CD4-positive, CD25-positive, alpha-beta regulatory T cell (primary cell): ENCODE data around the gene CDR2. TPM values are rescaled to one million over a fixed set of nuclear protein-coding genes. Genes with fewer than 3 reads are reported as not detected.

Source experiments
- ATAC-seq, 2 donors: fragments of 150-1000 bp; cut with Tn5 transposase; one replicate each; pipeline ENCODE4 v1.10.0; 2021; ENCODE audit warnings: low read depth in 2 of 2, moderate number of reproducible peaks in 2 of 2, moderate library complexity in 1 of 2
- DNase-seq, 3 donors: peaks; one replicate each; pipeline versions ENCODE4 v3.0.0 to v3.0.0-alpha.2; 2012 to 2022; ENCODE audit warnings: mixed read lengths in 1 of 3
- H3K27ac ChIP-seq: one replicate; pipeline ENCODE4 v1.7.0; 2013; ENCODE audit warnings: mild to moderate bottlenecking, low read length; ENCODE audit not compliant: insufficient read depth, poor library complexity, severe bottlenecking
- H3K27me3 ChIP-seq: one replicate; pipeline ENCODE4 v1.7.0; 2013; ENCODE audit warnings: low read length; ENCODE audit not compliant: control insufficient read depth, insufficient read depth
- H3K36me3 ChIP-seq: one replicate; pipeline ENCODE4 v1.7.0; 2013; ENCODE audit warnings: mild to moderate bottlenecking, low read length, moderate library complexity; ENCODE audit not compliant: control insufficient read depth, insufficient read depth
- H3K4me1 ChIP-seq: 2 replicates; pipeline ENCODE4 v1.7.0; 2013; ENCODE audit warnings: mild to moderate bottlenecking, low read length; ENCODE audit not compliant: insufficient read depth, control insufficient read depth, poor library complexity, severe bottlenecking
- H3K4me3 ChIP-seq: one replicate; pipeline ENCODE4 v1.7.0; 2013; ENCODE audit warnings: low read depth, mild to moderate bottlenecking, low read length, moderate library complexity
- H3K9me3 ChIP-seq, 2 experiments: 1 replicate in 1 of 2; 2 replicates in 1 of 2; pipeline ENCODE4 v1.7.0; 2013; ENCODE audit warnings: low read length in 2 of 2, mild to moderate bottlenecking in 1 of 2, moderate library complexity in 1 of 2; ENCODE audit not compliant: control insufficient read depth in 2 of 2
- H3K27ac Mint-ChIP-seq, 3 donors: one replicate each; pipeline ENCODE4 v1.8.0; 2020 to 2022; ENCODE audit warnings: mild to moderate bottlenecking in 3 of 3, mixed read lengths in 3 of 3, moderate library complexity in 2 of 3
- H3K27me3 Mint-ChIP-seq: one replicate; pipeline ENCODE4 v1.8.0; 2022; ENCODE audit warnings: mild to moderate bottlenecking, mixed read lengths
- H3K36me3 Mint-ChIP-seq: one replicate; pipeline ENCODE4 v1.8.0; 2020; ENCODE audit warnings: mixed read lengths
- H3K4me1 Mint-ChIP-seq, 4 donors: one replicate each; pipeline ENCODE4 v1.8.0; 2020 to 2022; ENCODE audit warnings: mixed read lengths in 4 of 4, mild to moderate bottlenecking in 1 of 4
- H3K4me3 Mint-ChIP-seq, 4 donors: one replicate each; pipeline ENCODE4 v1.8.0; 2020 to 2022; ENCODE audit warnings: mild to moderate bottlenecking in 4 of 4, mixed read lengths in 4 of 4, moderate library complexity in 3 of 4
- H3K9me3 Mint-ChIP-seq, 7 donors: one replicate each; pipeline ENCODE4 v1.8.0; 2020 to 2022; ENCODE audit warnings: mixed read lengths in 7 of 7, mild to moderate bottlenecking in 3 of 7, moderate library complexity in 2 of 7
- polyA plus RNA-seq, 4 donors: library from polyadenylated mRNA; unstranded; fragments of 300-500 nt; fragmentation: Illumina TruSeq; gene quantifications; one replicate each; pipeline ENCODE4 v1.2.3, GENCODE V29; 2021
- total RNA-seq: library from RNA; stranded (reverse); gene quantifications from one replicate; pipeline ENCODE4 v1.2.3, GENCODE V29; 2022

Gene CDR2
- total and polyA plus RNA-seq, 5 donors from 2014 or later = 64.7 to 90.2 (median 75.6) TPM

GRCh38 chr16:22357635-22357971 lies 16.8 kb downstream of the CDR2 start:
- peak overlapping the region; percentile 83 for H3K27ac ChIP-seq
- no peaks in the 10 kb centered on the region for H3K27me3 ChIP-seq
- Mint-ChIP-seq H3K36me3 (peaks cover 33% of the 10 kb centered on the region), H3K9me3 (peaks cover 0 to 1% (median 0%) of the 10 kb centered on the region in 7 donors), H3K4me3 (peak overlapping the region; percentile 53 to 90 (median 82)), H3K27ac (peak overlapping the region; percentile 89 to 95 (median 93)), H3K27me3 (no peaks in the 10 kb centered on the region), H3K4me1 (peaks cover 35 to 88% (median 65%) of the 10 kb centered on the region in 4 donors)
- peaks cover 83% of the 10 kb centered on the region for H3K4me1 ChIP-seq
- peak overlapping the region; percentile 72 for H3K4me3 ChIP-seq
- peaks cover 23% of the 10 kb centered on the region for H3K36me3 ChIP-seq
- H3K9me3 ChIP-seq = no peaks in the 10 kb centered on the region
- DNase-seq (peak in 2 of 3 donors; percentile 65 to 77), ATAC-seq (peak; percentile 71 to 73)

- no peak for DNase-seq
Observed at GRCh38 chr16:22356930-22357634, 17.3 kb downstream of the CDR2 start.

GRCh38 chr16:22355487-22355908 lies 18.9 kb downstream of the CDR2 start:
- DNase-seq (peak in 2 of 3 donors; percentile 48 to 76), ATAC-seq (peak in 1 of 2 donors; percentile 17)
- Histone ChIP-seq H3K9me3 (no peaks in the 10 kb centered on the region), H3K4me3 (peak overlapping the region; percentile 66), H3K27me3 (no peaks in the 10 kb centered on the region), H3K36me3 (peaks cover 31% of the 10 kb centered on the region), H3K4me1 (peaks cover 79% of the 10 kb centered on the region), H3K27ac (peak overlapping the region; percentile 70)
- peaks cover 29 to 84% (median 58%) of the 10 kb centered on the region in 4 donors for H3K4me1 Mint-ChIP-seq
- H3K9me3 Mint-ChIP-seq = peaks cover 0 to 1% (median 0%) of the 10 kb centered on the region in 7 donors
- peak overlapping the region; percentile 19 to 68 (median 49) for H3K4me3 Mint-ChIP-seq
- H3K36me3 Mint-ChIP-seq = peaks cover 35% of the 10 kb centered on the region
- H3K27me3 Mint-ChIP-seq = no peaks in the 10 kb centered on the region
- H3K27ac Mint-ChIP-seq = peak overlapping the region; percentile 2 to 82 (median 64)

More at GRCh38 chr16:22356930-22357634, 17.3 kb downstream of the CDR2 start:
- peaks cover 29% of the 10 kb centered on the region for H3K36me3 Mint-ChIP-seq
- Histone ChIP-seq H3K4me3 (peak overlapping the region; percentile 72), H3K27ac (peak overlapping the region; percentile 83), H3K27me3 (no peaks in the 10 kb centered on the region), H3K9me3 (no peaks in the 10 kb centered on the region), H3K36me3 (peaks cover 22% of the 10 kb centered on the region), H3K4me1 (peaks cover 83% of the 10 kb centered on the region)
- peaks cover 35 to 88% (median 63%) of the 10 kb centered on the region in 4 donors for H3K4me1 Mint-ChIP-seq
- H3K9me3 Mint-ChIP-seq = peaks cover 0 to 1% (median 0%) of the 10 kb centered on the region in 7 donors
- H3K27me3 Mint-ChIP-seq = no peaks in the 10 kb centered on the region
- peak overlapping the region; percentile 53 to 90 (median 82) for H3K4me3 Mint-ChIP-seq
- H3K27ac Mint-ChIP-seq = peak overlapping the region; percentile 89 to 95 (median 93)
- peak; percentile 18 to 20 for ATAC-seq

GRCh38 chr16:22353933-22354541 lies 20.4 kb downstream of the CDR2 start:
- peak overlapping the region; percentile 39 to 70 (median 56) for H3K4me3 Mint-ChIP-seq
- peaks cover 35% of the 10 kb centered on the region for H3K36me3 Mint-ChIP-seq

GRCh38 chr16:22353191-22353919 lies 21.1 kb downstream of the CDR2 start:
- Mint-ChIP-seq H3K36me3 (peaks cover 39% of the 10 kb centered on the region), H3K4me3 (peak overlapping the region; percentile 39 to 70 (median 56)), H3K4me1 (peaks cover 35 to 66% (median 49%) of the 10 kb centered on the region in 4 donors), H3K9me3 (peaks cover 0 to 1% (median 0%) of the 10 kb centered on the region in 7 donors), H3K27me3 (no peaks in the 10 kb centered on the region), H3K27ac (peak overlapping the region; percentile 64 to 93 (median 76))
- H3K36me3 ChIP-seq = peaks cover 46% of the 10 kb centered on the region
- H3K27ac ChIP-seq = peak overlapping the region; percentile 62
- DNase-seq (peak in 1 of 3 donors; percentile 44), ATAC-seq (peak in 1 of 2 donors; percentile 32)
- H3K4me3 ChIP-seq = peak overlapping the region; percentile 53
- no peaks in the 10 kb centered on the region for H3K27me3 ChIP-seq
- peaks cover 57% of the 10 kb centered on the region for H3K4me1 ChIP-seq
- no peaks in the 10 kb centered on the region for H3K9me3 ChIP-seq

More at GRCh38 chr16:22353933-22354541, 20.4 kb downstream of the CDR2 start:
- no peak for DNase-seq
- Mint-ChIP-seq H3K4me1 (peaks cover 30 to 72% (median 54%) of the 10 kb centered on the region in 4 donors), H3K27me3 (no peaks in the 10 kb centered on the region), H3K27ac (peak overlapping the region; percentile 64 to 93 (median 87)), H3K9me3 (peaks cover 0 to 1% (median 0%) of the 10 kb centered on the region in 7 donors)
- Histone ChIP-seq H3K27me3 (no peaks in the 10 kb centered on the region), H3K9me3 (no peaks in the 10 kb centered on the region), H3K36me3 (peaks cover 39% of the 10 kb centered on the region), H3K4me1 (peaks cover 64% of the 10 kb centered on the region), H3K27ac (peak overlapping the region; percentile 70), H3K4me3 (peak overlapping the region; percentile 53)
- no peak for ATAC-seq

GRCh38 chr16:22352723-22353122 lies 21.7 kb downstream of the CDR2 start:
- peak overlapping the region; percentile 8 for H3K27ac ChIP-seq
- Mint-ChIP-seq H3K27me3 (no peaks in the 10 kb centered on the region), H3K9me3 (peaks cover 0 to 1% (median 0%) of the 10 kb centered on the region in 7 donors), H3K36me3 (peaks cover 39% of the 10 kb centered on the region), H3K27ac (peak overlapping the region; percentile 43 to 84 (median 64)), H3K4me3 (no peak overlapping the region), H3K4me1 (peaks cover 29 to 60% (median 43%) of the 10 kb centered on the region in 4 donors)
- no peaks in the 10 kb centered on the region for H3K27me3 ChIP-seq
- peak overlapping the region; percentile 53 for H3K4me3 ChIP-seq
- peaks cover 53% of the 10 kb centered on the region for H3K36me3 ChIP-seq
- ATAC-seq = no peak
- DNase-seq = no peak
- H3K9me3 ChIP-seq = no peaks in the 10 kb centered on the region
- H3K4me1 ChIP-seq = peaks cover 51% of the 10 kb centered on the region

GRCh38 chr16:22352140-22352539 lies 22.3 kb downstream of the CDR2 start:
- no peak for DNase-seq
- Mint-ChIP-seq H3K9me3 (peaks cover 0 to 1% (median 0%) of the 10 kb centered on the region in 7 donors), H3K4me1 (peaks cover 24 to 54% (median 39%) of the 10 kb centered on the region in 4 donors), H3K27me3 (no peaks in the 10 kb centered on the region), H3K4me3 (peak overlapping the region in 1 of 4 donors; percentile 32), H3K27ac (peak overlapping the region; percentile 62 to 94 (median 64)), H3K36me3 (peaks cover 42% of the 10 kb centered on the region)
- Histone ChIP-seq H3K36me3 (peaks cover 58% of the 10 kb centered on the region), H3K27me3 (no peaks in the 10 kb centered on the region), H3K9me3 (no peaks in the 10 kb centered on the region), H3K4me3 (no peak overlapping the region), H3K27ac (no peak overlapping the region), H3K4me1 (peaks cover 45% of the 10 kb centered on the region)
- no peak for ATAC-seq
